Stimulated activated CD4-positive, alpha-beta T cell treated with anti-CD3 and anti-CD28 coated beads, Interleukin-2, amount 100 ng/mL, for 24 hours (primary cell): ENCODE measurements around the gene TCP11L1.
"Not testable (repeated sequence)": the region's sequence is repeated elsewhere in the genome, so short reads cannot be mapped to it uniquely, and the experiment has no call there.

Source experiments
- DNase-seq, 2 donors: peaks; one replicate each; pipeline ENCODE4 v3.0.0-alpha.2; 2020

TCP11L1 gene

DNA sequence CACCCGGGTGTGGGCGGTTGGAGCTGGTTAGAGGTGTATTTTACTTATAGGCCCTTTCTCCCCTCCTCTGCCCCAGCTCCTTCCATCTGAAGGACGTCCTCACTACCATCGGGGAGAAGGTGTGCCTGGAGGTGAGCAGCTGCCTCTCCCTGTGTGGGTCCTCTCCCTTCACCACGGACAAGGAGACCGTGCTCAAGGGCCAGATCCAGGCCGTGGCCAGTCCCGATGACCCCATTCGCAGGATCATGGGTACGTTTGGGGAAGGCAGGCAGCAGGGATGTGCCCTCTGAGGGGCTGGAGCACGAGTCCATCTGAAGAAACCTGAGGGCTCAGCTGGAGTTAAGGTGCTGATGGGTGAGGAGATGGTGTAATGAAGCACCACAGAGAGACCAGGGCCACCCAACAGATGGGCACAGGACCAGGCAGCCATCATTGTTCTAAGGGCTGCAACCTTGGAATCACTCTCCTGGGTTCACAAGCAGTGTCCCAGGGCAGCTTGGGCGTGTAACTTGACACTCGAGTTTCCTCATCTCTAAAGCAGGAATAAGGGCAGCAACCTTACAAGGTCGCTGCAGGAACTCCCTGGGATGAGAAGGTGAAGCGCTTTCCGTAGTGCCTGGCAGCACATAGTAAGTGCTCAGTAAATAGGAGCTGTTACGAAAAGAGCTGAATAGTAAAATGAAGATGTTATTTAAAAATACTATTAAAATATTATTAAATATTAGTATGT, 29.4 kb downstream of the TCP11L1 start:
- DNase-seq: no peak

DNA sequence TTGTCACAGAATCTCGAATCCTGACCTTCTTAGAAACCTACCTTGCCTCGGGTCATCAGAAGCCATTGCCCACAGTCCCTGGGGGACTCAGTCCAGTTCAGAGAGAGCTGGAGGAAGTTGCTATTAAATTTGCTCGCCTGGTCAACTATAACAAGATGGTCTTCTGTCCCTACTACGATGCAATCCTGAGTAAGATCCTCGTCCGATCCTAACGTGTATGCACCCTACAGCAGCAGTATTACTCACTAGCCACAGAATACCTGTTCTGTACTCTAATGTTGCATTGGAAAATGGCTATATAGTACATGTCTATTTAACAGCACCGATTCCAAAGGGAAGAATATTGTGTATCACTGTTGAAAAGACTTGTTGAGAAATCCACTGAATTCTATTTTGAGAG, 33.1 kb downstream of the TCP11L1 start:
- no peak for DNase-seq

GRCh38 chr11:33083918-33084317, 44.5 kb downstream of the TCP11L1 start:
- no peak for DNase-seq

- DNase-seq: no peak
Measured at GRCh38 chr11:33086017-33086416, 46.6 kb downstream of the TCP11L1 start.

DNA sequence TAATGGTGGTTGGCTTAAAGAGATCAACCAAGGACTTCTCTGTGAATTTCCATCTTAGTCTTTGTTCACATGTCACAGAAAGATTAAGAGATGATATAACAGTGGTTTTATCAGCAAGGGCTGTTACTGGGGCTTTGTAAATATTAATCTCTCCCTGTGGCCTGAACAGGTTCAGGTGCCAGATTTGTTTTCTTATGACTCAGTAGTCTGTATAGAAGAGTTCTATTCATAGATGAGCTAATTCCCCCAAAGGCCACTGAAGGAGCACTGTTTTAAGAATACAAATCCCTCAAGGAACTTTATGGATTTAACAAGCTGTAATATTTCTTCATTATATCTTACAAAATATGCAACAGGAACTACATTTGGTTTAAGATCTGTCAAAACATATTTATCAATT, 50.4 kb downstream of the TCP11L1 start:
- DNase-seq: no peak

DNA sequence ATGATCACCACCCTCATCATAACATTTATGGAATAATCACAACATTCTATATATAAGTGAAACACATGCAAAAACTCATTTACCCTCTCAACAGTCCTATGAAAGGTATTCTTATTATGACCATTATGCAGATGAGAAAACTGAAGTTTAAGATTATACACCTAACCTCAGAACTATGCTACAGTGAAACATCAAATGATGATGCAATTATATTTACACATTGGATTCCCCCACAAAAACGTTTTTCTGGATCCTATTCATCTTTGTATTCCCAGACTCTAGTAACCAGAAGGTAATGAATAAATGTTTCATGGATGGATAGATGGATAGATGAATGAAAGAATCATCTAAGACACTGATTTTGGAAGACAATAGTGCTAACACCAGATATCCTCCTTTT, 54.8 kb downstream of the TCP11L1 start:
- DNase-seq: no peak

GRCh38 chr11:33103836-33104235, 64.5 kb downstream of the TCP11L1 start:
- no peak for DNase-seq

GRCh38 chr11:33109294-33109895, 70.0 kb downstream of the TCP11L1 start:
- no peak for DNase-seq

DNA sequence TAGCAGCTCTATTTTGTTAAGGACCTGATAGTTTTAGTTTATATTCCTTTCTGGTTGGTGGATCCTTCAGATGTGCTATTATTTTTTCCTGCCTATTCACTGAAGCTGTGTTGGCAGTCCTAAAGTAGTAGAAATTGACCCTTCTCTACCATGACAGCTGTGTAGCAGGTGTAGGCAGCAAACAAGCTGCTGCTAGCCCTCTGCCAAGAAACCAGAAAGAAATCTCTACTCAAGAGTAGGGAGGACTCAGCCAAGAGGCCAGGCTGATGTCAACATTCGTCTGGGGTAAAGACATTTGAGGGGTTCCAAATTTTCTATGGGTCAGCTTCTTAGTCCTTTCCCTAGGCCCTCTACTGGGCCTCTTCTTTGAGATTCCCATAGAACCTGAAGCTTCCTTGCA, 70.7 kb downstream of the TCP11L1 start:
- DNase-seq: no peak

- no peak for DNase-seq
Measured at GRCh38 chr11:33116535-33116934, 77.2 kb downstream of the TCP11L1 start.

- DNase-seq: not testable (repeated sequence)
Measured at GRCh38 chr11:33122696-33123095, 83.3 kb downstream of the TCP11L1 start.
